GM12878 (cell line): ENCODE data around the gene TGFB2. TPM values are rescaled to one million over a fixed set of nuclear protein-coding genes. Genes with fewer than 3 reads are reported as not detected.

Experiments
- ATAC-seq: fragments of 200-7000 bp; cut with Tn5 transposase; 3 replicates; pipeline ENCODE4 v1.9.1; 2020; ENCODE audit warnings: mild to moderate bottlenecking, moderate library complexity
- BruUV-seq: library from RNA; stranded (reverse); fragments of 400-500 nt; replicated peaks from 2 replicates; lab custom pipeline; 2021; lab: Mats Ljungman, UMichigan
- CTCF ChIA-PET: fragments of 300-600 bp; sonication (Branson Sonifier 250); formaldehyde crosslinking; extraction: SDS; loops from one replicate; lab custom pipeline; 2021; ENCODE audit warnings: inconsistent platforms; lab: Yijun Ruan, JAX
- POLR2A ChIA-PET: fragments of 350-600 bp; formaldehyde crosslinking; extraction: SDS; loops from one replicate; lab custom pipeline; 2021; ENCODE audit warnings: inconsistent platforms; lab: Charles Lee
- RAD21 ChIA-PET: fragments of 300-600 bp; sonication (Branson Sonifier 250); formaldehyde crosslinking; loops from one replicate; lab custom pipeline; 2023; ENCODE audit warnings: antibody characterized with exemption; ENCODE audit not compliant: unreplicated experiment; lab: Charles Lee
- SMC1A ChIA-PET: fragments of 300-600 bp; sonication (Branson Sonifier 250); formaldehyde crosslinking; loops from one replicate; lab custom pipeline; 2023; ENCODE audit not compliant: unreplicated experiment, uncharacterized antibody; lab: Charles Lee
- DNase-seq: peaks from one replicate; pipeline ENCODE4 v3.0.0-alpha.2; 2011; ENCODE audit warnings: low read depth, low spot score
- FAIRE-seq: peaks from 3 replicates; lab custom pipeline; 2011; peaks lifted over from hg19 to GRCh38; lab: Jason Lieb, UNC
- H2AFZ ChIP-seq: 2 replicates; pipeline ENCODE4 v1.6.0; 2011; ENCODE audit warnings: low read depth, low read length, control low read depth; ENCODE audit not compliant: control insufficient read depth
- H3K27ac ChIP-seq: 2 replicates; pipeline ENCODE4 v1.5.1; 2011; ENCODE audit warnings: control low read depth; ENCODE audit not compliant: control insufficient read depth, insufficient read depth
- H3K27me3 ChIP-seq, 2 experiments: replicated peaks in 1 of 2; 2 replicates each; pipeline versions ENCODE4 v1.6.0 to v1.6.1; 2011; ENCODE audit warnings: low read length in 1 of 2; ENCODE audit not compliant: control insufficient read depth in 2 of 2, insufficient read depth in 2 of 2
- H3K36me3 ChIP-seq, 2 experiments: 2 replicates each; pipeline ENCODE4 v1.5.1; 2011; ENCODE audit warnings: low read length in 1 of 2; ENCODE audit not compliant: control insufficient read depth in 2 of 2, insufficient read depth in 2 of 2
- H3K4me1 ChIP-seq: 2 replicates; pipeline ENCODE4 v1.6.1; 2011; ENCODE audit warnings: mild to moderate bottlenecking, low read length, moderate library complexity, mixed read lengths; ENCODE audit not compliant: control insufficient read depth, insufficient read depth
- H3K4me2 ChIP-seq: 2 replicates; pipeline ENCODE4 v1.6.0; 2011; ENCODE audit warnings: control low read depth; ENCODE audit not compliant: control insufficient read depth, insufficient read depth
- H3K4me3 ChIP-seq: fragments of 200-600 bp; sonication (generic); 2 replicates; pipeline ENCODE4 v1.5.1; 2016
- H3K79me2 ChIP-seq: 2 replicates; pipeline ENCODE4 v1.6.0; 2011; ENCODE audit warnings: low read length; ENCODE audit not compliant: control insufficient read depth, insufficient read depth
- H3K9ac ChIP-seq: 2 replicates; pipeline ENCODE4 v1.8.0; 2011; ENCODE audit warnings: low read length, control low read depth, mixed read lengths; ENCODE audit not compliant: control insufficient read depth, insufficient read depth
- H3K9me3 ChIP-seq: replicated peaks from 3 replicates; pipeline ENCODE4 v1.5.1; 2011; ENCODE audit warnings: mild to moderate bottlenecking, low read length; ENCODE audit not compliant: control insufficient read depth, insufficient read depth
- H4K20me1 ChIP-seq: 2 replicates; pipeline ENCODE4 v1.6.0; 2011; ENCODE audit not compliant: control insufficient read depth, insufficient read depth
- E2F8 ChIP-seq: fragments of 450-650 bp; IDR thresholded peaks from 2 replicates; pipeline ENCODE4 v1.6.1; 2018; ENCODE audit warnings: mild to moderate bottlenecking, low read depth, moderate library complexity; ENCODE audit not compliant: partially characterized antibody
- MAX ChIP-seq: IDR thresholded peaks from 2 replicates; pipeline ENCODE4 v1.6.1; 2012; ENCODE audit warnings: low read depth, low read length, improper control_type of control experiment
- PAX8 ChIP-seq: fragments of 450-650 bp; IDR thresholded peaks from 2 replicates; pipeline ENCODE4 v1.6.1; 2017; ENCODE audit warnings: mild to moderate bottlenecking, moderate library complexity
- TBL1XR1 ChIP-seq: IDR thresholded peaks from 2 replicates; pipeline ENCODE4 v1.6.1; 2012; ENCODE audit warnings: low read depth, low read length, improper control_type of control experiment
- ZNF207 ChIP-seq: fragments of 450-650 bp; IDR thresholded peaks from 2 replicates; pipeline ENCODE4 v1.6.1; 2014; ENCODE audit warnings: antibody characterized with exemption, mild to moderate bottlenecking, borderline replicate concordance
- WGBS: methylation state at CpG from one replicate; pipeline ENCODE4 v1.1.6; 2016; ENCODE audit warnings: low lambda C conversion rate; ENCODE audit not compliant: insufficient replicate concordance, insufficient coverage; ENCODE audit errors: missing lambda C conversion rate; 5-methylcytosine and 5-hydroxymethylcytosine counted together
- in situ Hi-C: fragments of 300-500 bp; cut with MboI; formaldehyde crosslinking; loops from 9 replicates; pipeline ENCODE4 v1.14.3; 2018; ENCODE audit warnings: mixed read lengths
- intact Hi-C: fragments of 100-400 bp; cut with micrococcal nuclease; formaldehyde crosslinking; loops from one replicate; pipeline ENCODE4 v1.14.2; 2022; ENCODE audit not compliant: unreplicated experiment
- polyA plus RNA-seq, 11 experiments: library from polyadenylated mRNA; depleted of rRNA in 4 of 11; unstranded in 6 of 11; stranded (reverse) in 5 of 11; fragments of >200 nt; fragmentation: Nextera tagmentation in 4 of 11; fragmentation: Illumina TruSeq in 1 of 11; extraction: Ambion mirVana in 4 of 11; extraction: Trizol in 1 of 11; gene quantifications; 1 replicate in 1 of 11; 2 replicates in 10 of 11; pipeline versions ENCODE4 v1.2.1 to v1.2.3, GENCODE V29; 2011 to 2016; ENCODE audit warnings: inconsistent platforms in 2 of 11, missing spikeins in 2 of 11, low read depth in 1 of 11
- total RNA-seq, 4 experiments: library from RNA; depleted of rRNA in 3 of 4; stranded (reverse); fragments of >200 nt in 3 of 4; fragmentation: Illumina TruSeq in 1 of 4; extraction: Trizol in 1 of 4; gene quantifications; 2 replicates each; pipeline versions ENCODE4 v1.2.1 to v1.2.3, GENCODE V29; 2013 to 2021

TGFB2 gene
- total and polyA plus RNA-seq, 10 of the 15 experiments (the other 5 are each of a cell fraction or from before 2014, with no cell fraction given): 0.03 to 0.11 (median 0.04) TPM; not detected in 6

DNA sequence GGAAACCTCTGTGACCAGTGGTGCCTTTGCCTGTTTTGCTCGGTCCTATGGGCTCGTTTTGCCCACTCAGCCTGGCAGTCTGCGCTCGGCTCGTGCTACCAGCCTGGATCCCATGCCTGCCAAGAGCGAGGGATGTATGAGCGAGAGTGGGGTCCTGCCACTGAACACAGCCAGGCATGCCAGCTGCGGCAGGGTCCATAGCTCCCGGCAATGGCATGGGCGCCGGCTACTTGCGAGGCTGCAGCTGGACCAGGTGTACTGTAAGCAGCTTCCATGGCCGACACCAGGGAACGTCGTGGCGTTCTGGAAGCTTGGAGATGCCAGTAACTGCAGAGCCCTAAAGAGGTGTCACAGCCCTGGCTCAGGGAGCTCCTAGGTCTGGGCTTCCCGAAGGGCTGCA lies 22.4 kb upstream of the TGFB2 start:
- H3K4me3 ChIP-seq: no peak overlapping the region
- no peak overlapping the region for H2AFZ ChIP-seq
- H3K4me2 ChIP-seq: no peak overlapping the region
- peaks cover 0 to 8% of the 10 kb centered on the region in 2 experiments; a peak in 2 of 4 replicates for H3K36me3 ChIP-seq
- H3K9me3 ChIP-seq: no peaks in the 10 kb centered on the region
- DNase-seq (no peak), ATAC-seq (no peak), FAIRE-seq (no peak)
- H3K9ac ChIP-seq: no peak overlapping the region
- ChIA-PET POLR2A (no interaction called here), CTCF (no interaction called here), SMC1A (no interaction called here), RAD21 (no interaction called here)
- no peaks in the 10 kb centered on the region for H4K20me1 ChIP-seq
- H3K27me3 ChIP-seq: no peaks in the 10 kb centered on the region
- no peak overlapping the region for H3K27ac ChIP-seq
- TF ChIP-seq E2F8: no peak
- TF ChIP-seq MAX: no peak
- TF ChIP-seq PAX8: no peak
- TF ChIP-seq TBL1XR1: no peak
- no peak for TF ChIP-seq ZNF207
- WGBS: 95% methylated on average over 17 of the region's 17 CpGs
- no peaks in the 10 kb centered on the region for H3K79me2 ChIP-seq
- in situ Hi-C loops (no loop called here), intact Hi-C loops (no loop called here)
- no TSS peak for BruUV-seq
- no peaks in the 10 kb centered on the region for H3K4me1 ChIP-seq
